Measurements from ENCODE around the gene CCDC182. TPM values are rescaled to one million over a fixed set of nuclear protein-coding genes. Genes with fewer than 3 reads are reported as not detected.

CCDC182 gene
- total and polyA plus RNA-seq, 9 of the 15 experiments (the other 6 are each of a cell fraction or from before 2014, with no cell fraction given) = not detected

DNA sequence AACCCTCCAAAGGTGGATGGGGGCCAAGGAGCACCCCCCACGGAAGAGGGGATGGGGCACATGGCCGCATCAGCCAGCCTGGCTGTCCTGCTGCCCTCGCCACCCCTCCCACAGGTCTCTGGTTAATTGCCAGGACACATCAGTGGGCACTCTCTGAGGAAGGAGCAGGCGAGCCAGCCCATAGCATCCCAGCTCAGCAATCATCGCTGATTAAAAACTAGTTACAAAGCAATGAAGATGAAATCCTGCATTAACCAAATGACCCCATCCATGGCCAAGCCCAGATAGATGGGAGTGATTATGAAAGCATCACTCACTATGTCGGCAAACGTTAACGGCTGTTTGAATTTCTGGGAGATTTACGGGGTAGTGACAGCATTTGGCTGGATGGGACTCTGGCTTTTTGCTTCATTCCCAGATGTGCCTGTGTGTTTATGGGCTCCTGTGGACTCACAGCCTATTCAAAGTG is 45.3 kb downstream of the CCDC182 start:
- Histone ChIP-seq H3K9me1 (ENCODE audit: control insufficient read depth, insufficient read depth, low read length) (no peaks in the 10 kb centered on the region), H3K9ac (ENCODE audit: insufficient read depth in 1 of 2, low read depth in 2 of 2, low read length in 2 of 2) (no peak overlapping the region), H3K27ac (ENCODE audit: extremely low read depth, low read depth, low read length) (no peak overlapping the region), H2AFZ (ENCODE audit: low read depth, low read length) (no peak overlapping the region), H3K36me3 (ENCODE audit: control insufficient read depth, insufficient read depth, low read length) (no peaks in the 10 kb centered on the region), H3K27me3 (ENCODE audit: control insufficient read depth in 2 of 2, insufficient read depth in 2 of 2, low read length in 2 of 2) (peaks cover 12 to 53% of the 10 kb centered on the region in 2 experiments; a peak in 4 of 5 replicates), H3K4me1 (replicated peaks in 1 of 2; ENCODE audit: control insufficient read depth in 2 of 2, insufficient read depth in 2 of 2, low read length in 2 of 2) (no peaks in the 10 kb centered on the region; a peak in 2 of 5 replicates), H3K4me2 (ENCODE audit: insufficient read depth, low read length) (no peak overlapping the region), H3K9me3 (replicated peaks; ENCODE audit: control insufficient read depth, insufficient read depth, low read depth, low read length) (no peaks in the 10 kb centered on the region), H4K20me1 (replicated peaks; ENCODE audit: control insufficient read depth, insufficient read depth, low read length) (no peaks in the 10 kb centered on the region), H3K4me3 (no peak overlapping the region), H3K79me2 (ENCODE audit: control insufficient read depth, insufficient read depth, low read length) (no peaks in the 10 kb centered on the region)
- DNase-seq (ENCODE audit: extremely low read depth in 1 of 4, low spot score in 3 of 4) (no peak), FAIRE-seq (no peak), ATAC-seq (no peak)
- BruUV-seq (replicated peaks) = no TSS peak
- in situ Hi-C loops (cut with MboI) (no loop called here), intact Hi-C loops (cut with micrococcal nuclease) (no loop called here)
- TF ChIP-seq RBBP5 (IDR thresholded peaks at IDR 0.05; ENCODE audit: borderline replicate concordance, insufficient read depth, low read length, poor library complexity, severe bottlenecking) (no peak), ZKSCAN8 (CRISPR knock-in tag; IDR thresholded peaks at IDR 0.05) (no peak), PYGO2 (tag; IDR thresholded peaks at IDR 0.05) (no peak), TFAM (CRISPR knock-in tag; conservative IDR thresholded peaks at IDR 0.05) (no peak), MEIS2 (IDR thresholded peaks at IDR 0.05; ENCODE audit: partially characterized antibody) (peak; percentile 25), RCOR1 (IDR thresholded peaks at IDR 0.05; ENCODE audit: borderline replicate concordance in 1 of 2, low read depth in 2 of 2, low read length in 2 of 2) (no peak), NFYB (IDR thresholded peaks at IDR 0.05; ENCODE audit: extremely low read depth, insufficient read length) (no peak), PURB (CRISPR knock-in tag; IDR thresholded peaks at IDR 0.05; ENCODE audit: low read depth) (no peak), SAP30 (IDR thresholded peaks at IDR 0.05; ENCODE audit: borderline replicate concordance, insufficient read depth, low read depth, low read length, poor library complexity, severe bottlenecking) (no peak), TCFL5 (CRISPR knock-in tag; conservative IDR thresholded peaks at IDR 0.05) (no peak), ELF2 (CRISPR knock-in tag; IDR thresholded peaks at IDR 0.05) (no peak), HNRNPUL1 (IDR thresholded peaks at IDR 0.05; ENCODE audit: low read length) (no peak), MCM7 (IDR thresholded peaks at IDR 0.05) (no peak), BRD9 (IDR thresholded peaks at IDR 0.05; ENCODE audit: low read depth, partially characterized antibody) (no peak), HDAC3 (IDR thresholded peaks at IDR 0.05; ENCODE audit: borderline replicate concordance, partially characterized antibody) (no peak), KDM2B (CRISPR knock-in tag; IDR thresholded peaks at IDR 0.05) (no peak)
- TF ChIP-seq, protein P1, sequence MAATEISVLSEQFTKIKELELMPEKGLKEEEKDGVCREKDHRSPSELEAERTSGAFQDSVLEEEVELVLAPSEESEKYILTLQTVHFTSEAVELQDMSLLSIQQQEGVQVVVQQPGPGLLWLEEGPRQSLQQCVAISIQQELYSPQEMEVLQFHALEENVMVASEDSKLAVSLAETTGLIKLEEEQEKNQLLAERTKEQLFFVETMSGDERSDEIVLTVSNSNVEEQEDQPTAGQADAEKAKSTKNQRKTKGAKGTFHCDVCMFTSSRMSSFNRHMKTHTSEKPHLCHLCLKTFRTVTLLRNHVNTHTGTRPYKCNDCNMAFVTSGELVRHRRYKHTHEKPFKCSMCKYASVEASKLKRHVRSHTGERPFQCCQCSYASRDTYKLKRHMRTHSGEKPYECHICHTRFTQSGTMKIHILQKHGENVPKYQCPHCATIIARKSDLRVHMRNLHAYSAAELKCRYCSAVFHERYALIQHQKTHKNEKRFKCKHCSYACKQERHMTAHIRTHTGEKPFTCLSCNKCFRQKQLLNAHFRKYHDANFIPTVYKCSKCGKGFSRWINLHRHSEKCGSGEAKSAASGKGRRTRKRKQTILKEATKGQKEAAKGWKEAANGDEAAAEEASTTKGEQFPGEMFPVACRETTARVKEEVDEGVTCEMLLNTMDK (IDR thresholded peaks at IDR 0.05; ENCODE audit: borderline replicate concordance, insufficient read depth, low read depth, low read length, poor library complexity, severe bottlenecking) = no peak
- TF ChIP-seq, protein P2, sequence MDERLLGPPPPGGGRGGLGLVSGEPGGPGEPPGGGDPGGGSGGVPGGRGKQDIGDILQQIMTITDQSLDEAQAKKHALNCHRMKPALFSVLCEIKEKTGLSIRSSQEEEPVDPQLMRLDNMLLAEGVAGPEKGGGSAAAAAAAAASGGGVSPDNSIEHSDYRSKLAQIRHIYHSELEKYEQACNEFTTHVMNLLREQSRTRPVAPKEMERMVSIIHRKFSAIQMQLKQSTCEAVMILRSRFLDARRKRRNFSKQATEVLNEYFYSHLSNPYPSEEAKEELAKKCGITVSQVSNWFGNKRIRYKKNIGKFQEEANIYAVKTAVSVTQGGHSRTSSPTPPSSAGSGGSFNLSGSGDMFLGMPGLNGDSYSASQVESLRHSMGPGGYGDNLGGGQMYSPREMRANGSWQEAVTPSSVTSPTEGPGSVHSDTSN (CRISPR knock-in tag; IDR thresholded peaks at IDR 0.05; ENCODE audit: low read depth) = no peak
- TF ChIP-seq, protein P2 (tag; conservative IDR thresholded peaks at IDR 0.05; ENCODE audit: low read depth) = peak; percentile 76
- ChIA-PET CTCF (ENCODE audit: low intra/inter-chr PET ratio) (no interaction called here), POLR2A (no interaction called here)
- WGBS (ENCODE audit: insufficient coverage, low coverage, missing lambda C conversion rate) = 2% methylated on average over 9 of the region's 9 CpGs
